AG10803 (cell line): ENCODE measurements around the gene ATRX.
A peak's percentile ranks its signal among the peaks of the same experiment; 100 is the strongest.
"Not testable (repeated sequence)": the region's sequence is repeated elsewhere in the genome, so short reads cannot be mapped to it uniquely, and the experiment has no call there.

Experiments used
- DNase-seq: peaks from one replicate; pipeline ENCODE4 v3.0.0; 2010; ENCODE audit warnings: low read depth
- H3K4me3 ChIP-seq: 2 replicates; pipeline ENCODE4 v1.5.1; 2011; ENCODE audit warnings: mild to moderate bottlenecking, low read length, control low read depth
- CTCF ChIP-seq: conservative IDR thresholded peaks from 2 replicates; pipeline ENCODE4 v1.5.1; 2011; ENCODE audit warnings: mild to moderate bottlenecking, low read length, control low read depth, inconsistent platforms

The ATRX gene

GRCh38 chrX:77689376-77689775 is 96.6 kb downstream of the ATRX start:
- H3K4me3 ChIP-seq, result no peak overlapping the region
- no peak for TF ChIP-seq CTCF
- DNase-seq, result no peak

GRCh38 chrX:77685683-77686082 is 100.3 kb downstream of the ATRX start:
- not testable (repeated sequence) for DNase-seq, H3K4me3 ChIP-seq

- H3K4me3 ChIP-seq, result no peak overlapping the region
- no peak for DNase-seq
- no peak for TF ChIP-seq CTCF
These were observed 106.9 kb downstream of the ATRX start for GRCh38 chrX:77679144-77679543.

GRCh38 chrX:77675986-77676385 is 110.0 kb downstream of the ATRX start:
- H3K4me3 ChIP-seq, result no peak overlapping the region
- DNase-seq, result no peak
- TF ChIP-seq CTCF, result no peak

GRCh38 chrX:77668391-77669237 is 117.4 kb downstream of the ATRX start:
- DNase-seq, result peak; percentile 9

GRCh38 chrX:77658886-77659285 is 127.1 kb downstream of the ATRX start:
- DNase-seq, result no peak
- TF ChIP-seq CTCF, result no peak
- no peak overlapping the region for H3K4me3 ChIP-seq

More at GRCh38 chrX:77668391-77669237, 117.4 kb downstream of the ATRX start:
- H3K4me3 ChIP-seq, result no peak overlapping the region
- no peak for TF ChIP-seq CTCF

- no peak for TF ChIP-seq CTCF
- DNase-seq, result no peak
- no peak overlapping the region for H3K4me3 ChIP-seq
These were observed 133.9 kb downstream of the ATRX start for GRCh38 chrX:77652095-77652494.
